ENCODE results near the gene MST1R. TPM values are rescaled to one million over a fixed set of nuclear protein-coding genes. Genes with fewer than 3 reads are reported as not detected.
A peak's percentile ranks its signal among the peaks of the same experiment; 100 is the strongest.
"Not testable (repeated sequence)": the region's sequence is repeated elsewhere in the genome, so short reads cannot be mapped to it uniquely, and the experiment has no call there.

MST1R gene
- total RNA-seq, 2 donors from 2014 or later: 88.9 to 173 TPM

- H3K36me3 ChIP-seq: no peaks in the 10 kb centered on the region
- intact Hi-C loops (cut with DNase I): no loop called here
- DNase-seq: peak; percentile 39
- TF ChIP-seq CTCF (IDR thresholded peaks at IDR 0.05): no peak
- H3K9me3 ChIP-seq: no peaks in the 10 kb centered on the region
- H3K9ac ChIP-seq (ENCODE audit: low read depth in 2 of 2, low read length in 2 of 2): peak overlapping the region; percentile 10 to 16
- peaks cover 9% of the 10 kb centered on the region for H3K4me1 ChIP-seq
- H3K27ac ChIP-seq: no peak overlapping the region
- peak overlapping the region; percentile 76 for H3K4me3 ChIP-seq
- H3K27me3 ChIP-seq: no peaks in the 10 kb centered on the region
These were observed 24.9 kb upstream of the MST1R start for GRCh38 chr3:49928481-49929017.

GRCh38 chr3:49927798-49928197 lies 24.1 kb upstream of the MST1R start:
- Histone ChIP-seq H3K9me3 (no peaks in the 10 kb centered on the region), H3K36me3 (no peaks in the 10 kb centered on the region), H3K4me1 (peaks cover 9% of the 10 kb centered on the region), H3K4me3 (no peak overlapping the region), H3K27me3 (no peaks in the 10 kb centered on the region), H3K27ac (no peak overlapping the region), H3K9ac (ENCODE audit: low read depth in 2 of 2, low read length in 2 of 2) (no peak overlapping the region)
- DNase-seq: no peak
- TF ChIP-seq CTCF (IDR thresholded peaks at IDR 0.05): no peak
- intact Hi-C loops (cut with DNase I): no loop called here

GRCh38 chr3:49926117-49926728 lies 22.6 kb upstream of the MST1R start:
- Histone ChIP-seq H3K9me3 (no peaks in the 10 kb centered on the region), H3K4me3 (no peak overlapping the region), H3K27ac (no peak overlapping the region), H3K36me3 (no peaks in the 10 kb centered on the region), H3K27me3 (no peaks in the 10 kb centered on the region), H3K4me1 (peaks cover 9% of the 10 kb centered on the region), H3K9ac (ENCODE audit: low read depth in 2 of 2, low read length in 2 of 2) (no peak overlapping the region)
- intact Hi-C loops (cut with DNase I): no loop called here
- TF ChIP-seq CTCF (IDR thresholded peaks at IDR 0.05): no peak
- no peak for DNase-seq

GRCh38 chr3:49925485-49925884 lies 21.8 kb upstream of the MST1R start:
- no peak overlapping the region for H3K27ac ChIP-seq
- DNase-seq: no peak
- no peaks in the 10 kb centered on the region for H3K36me3 ChIP-seq
- H3K4me3 ChIP-seq: no peak overlapping the region
- H3K9ac ChIP-seq (ENCODE audit: low read depth in 2 of 2, low read length in 2 of 2): no peak overlapping the region
- TF ChIP-seq CTCF (IDR thresholded peaks at IDR 0.05): no peak
- H3K4me1 ChIP-seq: peaks cover 9% of the 10 kb centered on the region
- H3K9me3 ChIP-seq: no peaks in the 10 kb centered on the region
- H3K27me3 ChIP-seq: no peaks in the 10 kb centered on the region
- intact Hi-C loops (cut with DNase I): no loop called here

- no peaks in the 10 kb centered on the region for H3K36me3 ChIP-seq
- H3K9me3 ChIP-seq: no peaks in the 10 kb centered on the region
- H3K27me3 ChIP-seq: no peaks in the 10 kb centered on the region
- TF ChIP-seq CTCF (IDR thresholded peaks at IDR 0.05): no peak
- no peak overlapping the region for H3K9ac ChIP-seq (ENCODE audit: low read depth in 2 of 2, low read length in 2 of 2)
- H3K4me3 ChIP-seq: no peak overlapping the region
- no peak overlapping the region for H3K27ac ChIP-seq
- intact Hi-C loops (cut with DNase I): no loop called here
- H3K4me1 ChIP-seq: peaks cover 9% of the 10 kb centered on the region
- DNase-seq: no peak
These were observed 21.0 kb upstream of the MST1R start for GRCh38 chr3:49924683-49925082.

- H3K9me3 ChIP-seq; intact Hi-C loops (cut with DNase I); H3K27me3 ChIP-seq; H3K9ac ChIP-seq (ENCODE audit: low read depth in 2 of 2, low read length in 2 of 2); H3K4me3 ChIP-seq; H3K36me3 ChIP-seq; H3K4me1 ChIP-seq; DNase-seq; H3K27ac ChIP-seq: not testable (repeated sequence)
These were observed 14.3 kb upstream of the MST1R start for GRCh38 chr3:49917806-49918590.
